ENCODE data around the gene TLE2. TPM values are rescaled to one million over a fixed set of nuclear protein-coding genes. Genes with fewer than 3 reads are reported as not detected.

Gene TLE2
- total RNA-seq, 4 donors from 2014 or later, result 87.5 to 184 (median 122) TPM

DNA sequence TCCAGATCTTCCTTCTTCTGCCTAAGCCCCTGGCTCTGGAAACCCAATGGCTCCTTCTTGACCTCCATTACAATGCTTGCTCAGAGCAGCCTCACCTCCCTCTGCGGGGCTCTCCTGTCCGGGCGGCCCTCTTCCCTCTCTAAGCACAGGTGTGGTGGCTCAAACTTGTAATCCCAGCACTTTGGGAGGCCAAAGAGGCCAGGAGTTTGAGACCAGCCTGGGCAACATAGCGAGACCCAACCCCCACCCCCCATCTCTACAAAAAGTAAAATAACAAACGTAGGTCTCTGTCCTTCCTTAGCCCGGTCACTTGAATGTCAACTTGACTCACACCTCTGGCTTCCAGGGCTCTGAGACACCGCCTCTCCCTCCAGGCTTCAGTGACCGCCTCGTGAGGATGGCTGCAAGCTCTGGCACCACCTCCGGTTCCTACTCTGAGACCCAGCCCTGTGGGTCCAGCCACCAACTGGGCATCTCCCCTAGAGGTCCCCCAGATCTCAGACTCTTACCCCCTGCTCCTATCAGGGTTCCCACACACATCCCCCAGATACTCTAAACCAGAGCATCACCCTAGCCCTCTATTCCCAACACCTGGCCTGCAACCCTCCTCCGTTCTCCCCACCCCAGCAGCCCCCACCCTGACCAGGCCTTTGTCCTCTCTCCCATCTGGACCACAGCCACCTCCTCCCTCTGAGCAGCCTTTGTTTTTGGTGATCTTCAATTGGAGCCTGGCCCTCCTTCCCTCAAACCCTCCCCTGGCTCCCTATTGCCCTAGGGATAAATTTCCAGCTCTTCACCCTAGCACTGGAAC lies 4.7 kb upstream of the TLE2 start:
- TF ChIP-seq CTCF (IDR thresholded peaks at IDR 0.05), result no peak
- no peak for TF ChIP-seq EP300 (IDR thresholded peaks at IDR 0.05)
- TF ChIP-seq POLR2A (IDR thresholded peaks at IDR 0.05), result no peak
- peak overlapping the region in 3 of 4 donors; percentile 76 to 98 (median 89) for H3K27ac ChIP-seq
- no peak for DNase-seq (ENCODE audit: low spot score in 2 of 2)
- H3K4me3 ChIP-seq, result no peak overlapping the region
- no peaks in the 10 kb centered on the region for H3K9me3 ChIP-seq
- no peaks in the 10 kb centered on the region for H3K36me3 ChIP-seq
- H3K27me3 ChIP-seq, result no peaks in the 10 kb centered on the region
- 73 to 78% methylated on average over 11 of the region's 11 CpGs for WGBS, 2 donors
- H3K4me1 ChIP-seq, result peaks cover 0 to 46% (median 16%) of the 10 kb centered on the region in 4 donors

- 54 to 61% methylated on average over 5 of the region's 5 CpGs for WGBS, 2 donors
- TF ChIP-seq POLR2A (IDR thresholded peaks at IDR 0.05) (no peak), EP300 (IDR thresholded peaks at IDR 0.05) (no peak)
- H3K4me3 ChIP-seq, result no peak overlapping the region
- H3K27me3 ChIP-seq, result peaks cover 0 to 4% of the 10 kb centered on the region in 2 donors
- DNase-seq (ENCODE audit: low spot score in 2 of 2), result no peak
- H3K27ac ChIP-seq, result peak overlapping the region in 2 of 4 donors; percentile 23 to 82
- H3K4me1 ChIP-seq, result peaks cover 0 to 52% (median 14%) of the 10 kb centered on the region in 4 donors
- no peaks in the 10 kb centered on the region for H3K9me3 ChIP-seq
- H3K36me3 ChIP-seq, result no peaks in the 10 kb centered on the region
These were observed 2.5 kb upstream of the TLE2 start for GRCh38 chr19:3031607-3031867.

DNA sequence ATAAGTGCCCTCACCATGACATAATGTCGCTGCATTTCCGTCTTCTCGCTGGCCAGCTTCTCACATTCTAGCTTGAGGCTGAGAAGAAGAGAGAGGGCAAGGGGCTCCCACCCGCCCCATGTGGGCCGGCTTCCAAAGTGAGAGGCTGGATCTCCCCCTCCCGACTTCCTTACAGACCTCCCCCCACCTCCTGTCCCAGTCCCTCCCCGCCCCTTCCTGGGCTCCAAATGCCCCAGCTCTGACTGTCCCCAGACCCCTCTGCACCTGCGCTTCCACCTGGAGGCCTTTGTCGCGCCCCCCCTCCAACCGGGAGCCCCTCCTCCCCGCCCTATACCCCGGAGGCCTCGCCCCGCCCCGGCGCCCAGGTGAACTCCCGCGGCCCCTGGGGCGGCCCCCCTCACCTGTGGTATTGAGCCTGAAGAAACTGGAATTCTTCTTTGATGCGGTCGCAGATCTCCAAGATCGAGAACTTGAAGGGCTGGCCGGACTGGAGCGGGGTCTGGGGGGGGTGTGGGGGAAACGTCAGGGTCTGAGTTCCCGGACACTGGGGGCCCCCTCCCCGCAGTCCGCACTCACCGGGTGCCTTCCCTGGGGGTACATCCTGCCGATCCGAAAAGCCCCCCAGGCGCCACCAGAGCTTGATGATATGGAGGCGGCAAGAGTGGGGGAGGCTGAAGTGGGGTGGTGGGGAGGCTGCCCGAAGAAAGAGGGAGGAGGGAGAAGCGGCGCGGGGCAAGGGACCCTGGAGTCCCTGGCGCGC lies 595 bp downstream of the TLE2 start:
- no peak for DNase-seq (ENCODE audit: low spot score in 2 of 2)
- Histone ChIP-seq H3K9me3 (no peaks in the 10 kb centered on the region), H3K27ac (peak overlapping the region; percentile 80 to 94 (median 88)), H3K27me3 (peaks cover 0 to 4% of the 10 kb centered on the region in 2 donors), H3K4me1 (peaks cover 0 to 44% (median 7%) of the 10 kb centered on the region in 4 donors), H3K4me3 (peak overlapping the region; percentile 56 to 84 (median 73)), H3K36me3 (peaks cover 0 to 18% (median 0%) of the 10 kb centered on the region in 3 donors)
- no peak for TF ChIP-seq POLR2A (IDR thresholded peaks at IDR 0.05)
- WGBS, 2 donors, result 2 to 6% methylated on average over 26 to 32 of the region's 40 CpGs

- Histone ChIP-seq H3K27me3 (peaks cover 0 to 4% of the 10 kb centered on the region in 2 donors), H3K4me3 (peak overlapping the region in 3 of 4 donors; percentile 56 to 84 (median 81)), H3K9me3 (no peaks in the 10 kb centered on the region), H3K36me3 (peaks cover 0 to 18% (median 0%) of the 10 kb centered on the region in 3 donors), H3K27ac (peak overlapping the region; percentile 80 to 94 (median 88)), H3K4me1 (peaks cover 0 to 43% (median 7%) of the 10 kb centered on the region in 4 donors)
- no peak for TF ChIP-seq POLR2A (IDR thresholded peaks at IDR 0.05)
- no peak for TF ChIP-seq CTCF (IDR thresholded peaks at IDR 0.05)
- TF ChIP-seq EP300 (IDR thresholded peaks at IDR 0.05), result no peak
- WGBS, 2 donors, result 56 to 62% methylated on average over 7 of the region's 9 CpGs
- DNase-seq (ENCODE audit: low spot score in 2 of 2), result no peak
These were observed 1.1 kb downstream of the TLE2 start for GRCh38 chr19:3027981-3028304.

GRCh38 chr19:3027292-3027691 lies 1.8 kb downstream of the TLE2 start:
- peaks cover 0 to 18% (median 0%) of the 10 kb centered on the region in 3 donors for H3K36me3 ChIP-seq
- H3K4me3 ChIP-seq, result no peak overlapping the region
- H3K27ac ChIP-seq, result peak overlapping the region in 3 of 4 donors; percentile 80 to 94 (median 93)
- peaks cover 0 to 4% of the 10 kb centered on the region in 2 donors for H3K27me3 ChIP-seq
- no peak for DNase-seq (ENCODE audit: low spot score in 2 of 2)
- H3K9me3 ChIP-seq, result no peaks in the 10 kb centered on the region
- WGBS, 2 donors, result 56 to 81% methylated on average over 2 of the region's 2 CpGs
- peaks cover 0 to 43% (median 7%) of the 10 kb centered on the region in 4 donors for H3K4me1 ChIP-seq
- TF ChIP-seq POLR2A (IDR thresholded peaks at IDR 0.05) (no peak), EP300 (IDR thresholded peaks at IDR 0.05) (no peak), CTCF (IDR thresholded peaks at IDR 0.05) (no peak)

DNA sequence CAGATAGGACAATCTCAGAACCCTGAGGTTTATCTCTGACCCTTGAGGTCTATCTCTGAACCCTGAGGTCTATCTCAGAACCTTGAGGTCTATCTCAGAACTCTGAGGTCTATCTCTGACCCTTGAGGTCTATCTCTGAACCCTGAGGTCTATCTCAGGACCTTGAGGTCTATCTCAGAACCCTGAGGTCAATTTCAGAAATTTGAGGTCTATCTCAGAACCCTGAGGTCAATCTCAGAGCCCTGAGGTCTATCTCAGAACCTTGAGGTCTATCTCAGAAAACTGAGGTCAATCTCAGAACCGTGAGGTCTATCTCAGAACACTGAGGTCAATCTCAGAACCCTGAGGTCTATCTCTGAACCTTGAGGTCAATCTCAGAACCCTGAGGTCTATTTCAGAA lies 2.3 kb downstream of the TLE2 start:
- Histone ChIP-seq H3K4me1 (peaks cover 0 to 43% (median 7%) of the 10 kb centered on the region in 4 donors), H3K36me3 (peaks cover 0 to 18% (median 0%) of the 10 kb centered on the region in 3 donors), H3K27me3 (peaks cover 0 to 4% of the 10 kb centered on the region in 2 donors), H3K4me3 (no peak overlapping the region), H3K27ac (no peak overlapping the region), H3K9me3 (no peaks in the 10 kb centered on the region)
- TF ChIP-seq CTCF (IDR thresholded peaks at IDR 0.05) (no peak), EP300 (IDR thresholded peaks at IDR 0.05) (no peak), POLR2A (IDR thresholded peaks at IDR 0.05) (no peak)
- WGBS, 2 donors, result 89 to 100% methylated on average over 1 of the region's 1 CpG
- no peak for DNase-seq (ENCODE audit: low spot score in 2 of 2)
